ENCODE measurements around the gene PEMT.

PEMT gene

DNA sequence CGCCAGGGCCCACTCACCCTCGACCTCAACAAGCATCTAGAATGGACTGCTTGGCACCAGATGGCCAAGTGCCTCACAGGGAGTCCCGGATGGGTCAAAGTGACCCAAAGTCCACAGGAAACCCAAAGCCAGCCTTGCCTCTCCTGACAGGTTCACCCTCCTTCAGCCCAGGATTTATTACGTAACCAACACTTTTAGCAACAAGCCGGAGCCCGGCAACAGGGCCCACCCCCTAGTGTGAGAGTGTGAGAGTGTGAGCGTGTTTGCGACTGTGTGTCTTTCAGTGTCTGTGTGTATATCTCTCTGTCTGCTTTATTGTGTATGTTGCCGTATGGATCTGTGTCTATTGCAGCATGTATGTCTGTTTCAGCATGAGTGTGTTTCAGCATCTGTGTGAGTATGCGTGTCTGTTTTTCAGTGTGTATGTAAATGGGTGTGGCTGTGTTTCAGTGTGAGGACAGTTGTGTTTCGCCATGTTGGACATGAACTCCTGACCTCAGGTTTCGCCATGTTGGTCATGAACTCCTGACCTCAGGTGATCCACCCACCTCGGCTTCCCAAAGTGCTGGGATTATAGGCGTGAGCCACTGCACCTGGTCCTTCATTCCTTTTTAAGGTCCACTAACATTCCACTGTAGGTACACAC, 13.7 kb upstream of the PEMT start:
- no peak for DNase-seq

- DNase-seq: no peak
Observed at GRCh38 chr17:17603895-17604225, 12.4 kb upstream of the PEMT start.

GRCh38 chr17:17603178-17603894, 11.8 kb upstream of the PEMT start:
- DNase-seq: no peak

DNA sequence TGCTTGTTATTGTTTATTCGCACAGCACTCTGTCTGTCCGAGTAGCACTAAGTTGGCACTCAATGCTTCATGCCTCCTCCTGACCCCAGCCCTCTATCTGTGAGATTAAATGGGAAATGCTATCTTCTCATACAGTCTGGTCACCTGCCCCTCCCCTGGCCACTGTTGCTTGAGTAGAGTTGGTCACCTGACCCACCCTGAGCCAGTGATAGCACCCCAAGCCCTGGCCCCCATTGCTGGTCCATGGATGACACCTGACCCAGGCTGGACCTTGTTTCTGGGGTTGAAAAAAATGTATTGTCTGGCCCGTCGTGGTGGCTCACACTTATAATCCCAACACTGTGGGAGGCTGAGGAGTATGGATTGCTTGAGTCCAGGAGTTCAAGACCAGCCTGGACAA, 8.5 kb upstream of the PEMT start:
- no peak for DNase-seq

GRCh38 chr17:17598003-17598402, 6.5 kb upstream of the PEMT start:
- DNase-seq: no peak

DNA sequence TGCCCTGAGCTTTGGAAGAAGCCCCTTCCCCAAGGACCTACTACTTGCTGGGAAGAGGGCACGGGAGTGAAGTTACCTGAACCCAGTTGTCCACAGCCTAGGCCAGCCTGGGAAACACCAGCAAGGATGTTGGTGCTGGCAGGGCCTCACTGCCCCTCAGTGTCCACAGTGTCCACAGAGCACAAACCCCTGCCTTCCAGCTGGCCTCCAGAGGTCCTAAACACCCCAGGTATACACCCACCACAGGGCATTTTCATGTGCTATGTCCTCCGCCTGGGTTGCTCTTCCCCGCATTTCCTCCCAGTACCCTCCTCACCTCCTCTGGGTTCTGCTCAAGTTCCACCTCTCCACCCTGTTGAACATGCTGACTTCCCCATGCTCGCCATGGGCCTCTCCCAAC, 4.2 kb upstream of the PEMT start:
- DNase-seq: no peak

GRCh38 chr17:17593222-17593620, 1.7 kb upstream of the PEMT start:
- DNase-seq: no peak

DNA sequence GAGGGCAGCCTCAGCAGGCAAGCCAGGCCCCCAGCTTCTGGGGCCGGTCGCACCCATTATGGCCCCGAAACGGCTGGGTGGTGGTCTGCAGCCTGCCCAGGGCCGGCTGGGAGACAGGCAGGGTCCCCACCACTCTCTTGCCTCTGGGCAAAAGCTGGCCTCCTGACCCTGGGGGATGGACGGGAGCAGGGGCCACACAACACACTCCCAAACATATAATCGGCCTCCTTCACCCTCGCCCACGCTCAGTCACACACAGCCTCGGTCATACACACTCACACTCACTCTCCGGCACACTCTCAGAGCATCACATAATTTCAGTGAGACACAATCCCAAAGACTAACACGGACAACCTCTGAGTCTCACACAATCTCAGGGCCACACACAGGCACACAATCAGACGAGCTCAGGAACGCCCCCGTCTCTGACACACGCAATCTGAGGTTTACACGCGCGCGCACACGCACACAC, 589 bp downstream of the PEMT start:
- no peak for DNase-seq

DNA sequence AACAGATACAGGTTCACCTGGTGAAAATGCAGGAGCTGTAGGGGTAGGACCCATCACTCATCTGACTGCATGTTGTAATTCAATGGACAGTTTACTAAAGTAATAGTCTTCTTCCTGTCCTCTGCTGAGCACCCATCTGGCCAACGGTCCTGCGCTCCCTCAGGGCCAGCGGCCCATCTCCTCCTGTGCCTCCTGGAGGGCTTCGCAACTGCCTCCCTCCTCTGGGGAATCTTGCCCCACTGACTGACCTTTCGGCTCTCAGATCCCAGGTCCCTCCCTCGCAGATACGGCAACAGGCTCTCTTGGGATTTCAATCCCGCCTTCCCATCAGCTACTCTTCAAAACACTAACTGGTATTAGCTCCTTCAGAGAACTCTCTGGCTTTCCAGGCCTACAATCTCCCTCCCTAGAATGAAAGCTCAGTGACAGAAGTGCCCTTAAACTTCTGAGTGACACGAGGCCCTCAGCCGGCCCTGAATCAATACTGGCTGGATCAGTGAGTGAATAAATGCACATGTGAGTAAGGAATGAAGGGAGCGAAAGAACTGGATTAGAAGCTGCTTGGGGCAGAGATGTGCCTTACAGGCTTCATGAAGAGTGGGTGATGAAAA, 1.3 kb downstream of the PEMT start:
- no peak for DNase-seq

GRCh38 chr17:17587614-17588337, 3.7 kb downstream of the PEMT start:
- DNase-seq: no peak

DNA sequence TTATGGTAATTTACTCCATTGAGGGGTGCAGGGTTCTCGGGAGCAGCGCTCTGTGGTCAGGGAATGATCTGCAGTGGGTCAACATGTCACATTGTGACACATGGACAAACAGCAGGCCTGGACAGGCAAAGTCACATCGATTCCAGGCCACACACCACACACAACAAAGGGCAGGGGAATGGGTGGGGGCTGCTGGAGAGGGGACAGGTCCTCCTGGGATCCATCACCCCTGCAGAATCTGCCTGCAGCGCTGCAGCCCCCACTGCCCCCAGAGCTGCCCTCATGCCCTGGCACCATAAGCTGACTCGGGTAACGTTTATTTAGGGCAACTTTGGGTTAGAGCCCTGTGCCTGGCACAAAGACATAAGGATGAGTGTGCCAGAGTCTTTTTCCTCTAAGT, 9.1 kb downstream of the PEMT start:
- DNase-seq: no peak

- DNase-seq: no peak
Observed at GRCh38 chr17:17581509-17581908, 10.0 kb downstream of the PEMT start.

DNA sequence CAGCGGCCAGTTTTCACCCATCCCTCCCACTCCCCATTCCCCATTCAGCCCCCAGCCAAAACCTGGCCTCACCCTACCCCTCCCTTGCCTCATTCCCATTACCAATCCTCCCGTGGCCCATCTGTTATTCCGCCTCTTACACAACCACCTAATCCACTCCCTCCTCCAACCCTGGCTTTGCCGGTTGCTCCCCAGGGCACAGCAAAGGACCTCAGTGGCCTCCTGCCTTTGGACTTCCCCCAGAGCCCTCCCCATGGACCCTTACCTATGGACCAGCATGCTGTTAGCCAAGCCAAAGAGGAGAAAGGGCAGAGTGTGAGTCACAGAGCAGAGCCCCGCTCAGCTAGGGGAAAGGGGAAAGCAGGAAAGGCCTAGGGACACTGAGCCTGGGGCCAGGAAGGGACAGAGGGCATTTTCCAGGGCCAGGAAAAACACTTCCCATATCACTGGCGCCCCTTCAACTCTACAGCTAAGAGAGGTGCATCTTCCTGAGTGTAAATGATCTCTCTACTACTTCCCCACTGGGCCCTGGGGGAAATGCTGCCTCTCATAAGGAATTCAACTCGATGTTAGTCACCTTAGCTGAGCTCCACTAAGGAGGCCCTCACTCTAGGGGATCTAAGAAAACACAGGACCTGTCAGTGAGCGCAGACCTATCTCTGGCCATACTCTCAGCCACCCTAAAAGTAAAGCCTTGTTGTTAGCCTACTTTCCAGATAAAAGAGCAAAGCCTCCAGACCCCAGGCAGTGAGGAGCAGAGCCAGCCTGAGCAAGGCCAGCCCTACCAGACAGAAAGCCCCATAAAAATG, 10.6 kb downstream of the PEMT start:
- DNase-seq: no peak

DNA sequence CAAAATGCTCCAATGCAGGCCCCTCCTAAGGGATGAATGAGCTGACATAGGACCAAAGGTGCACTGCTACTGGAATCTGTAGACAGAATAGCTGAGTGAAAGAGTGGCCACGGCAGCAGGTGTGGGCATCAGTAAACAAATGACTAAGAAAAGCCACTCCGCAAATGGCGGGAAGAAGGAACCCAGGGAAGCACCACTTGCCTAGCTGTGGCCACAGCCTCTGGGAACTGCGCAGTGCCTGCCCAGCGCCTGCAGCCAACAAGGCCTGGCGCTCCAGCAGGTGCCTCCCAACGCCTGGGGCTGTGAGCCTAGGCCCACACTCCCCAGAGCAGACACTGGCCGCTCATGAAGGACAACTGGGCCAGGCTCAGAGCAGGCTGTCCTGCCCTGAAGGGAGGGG, 11.8 kb downstream of the PEMT start:
- DNase-seq: no peak

- DNase-seq: no peak
Observed at GRCh38 chr17:17577373-17577772, 14.1 kb downstream of the PEMT start.

DNA sequence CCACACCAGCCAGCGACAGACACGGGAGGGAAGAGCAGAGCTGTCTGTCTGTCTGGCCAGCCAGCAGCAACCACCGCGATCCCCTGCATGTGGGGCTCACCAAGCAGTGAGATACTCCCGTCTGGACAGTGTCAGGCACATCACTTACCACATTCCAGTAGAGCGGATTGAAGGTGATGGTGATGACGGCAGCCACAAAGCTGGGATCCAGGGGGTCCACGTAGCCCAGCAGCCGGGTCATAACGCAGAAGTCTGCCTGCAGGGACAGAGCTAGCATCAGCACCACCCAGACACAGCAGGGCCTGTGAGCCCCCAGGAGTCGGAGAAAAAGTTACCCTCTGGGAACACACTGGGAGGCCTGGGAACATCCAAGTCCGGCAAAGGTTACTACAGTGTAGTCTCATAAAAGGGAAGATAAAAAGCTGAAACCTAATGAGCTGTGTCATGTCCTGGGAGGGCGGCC, 14.7 kb downstream of the PEMT start:
- DNase-seq: no peak

GRCh38 chr17:17575360-17576251, 15.9 kb downstream of the PEMT start:
- DNase-seq: no peak

- DNase-seq: no peak
Observed at GRCh38 chr17:17573912-17574311, 17.6 kb downstream of the PEMT start.

DNA sequence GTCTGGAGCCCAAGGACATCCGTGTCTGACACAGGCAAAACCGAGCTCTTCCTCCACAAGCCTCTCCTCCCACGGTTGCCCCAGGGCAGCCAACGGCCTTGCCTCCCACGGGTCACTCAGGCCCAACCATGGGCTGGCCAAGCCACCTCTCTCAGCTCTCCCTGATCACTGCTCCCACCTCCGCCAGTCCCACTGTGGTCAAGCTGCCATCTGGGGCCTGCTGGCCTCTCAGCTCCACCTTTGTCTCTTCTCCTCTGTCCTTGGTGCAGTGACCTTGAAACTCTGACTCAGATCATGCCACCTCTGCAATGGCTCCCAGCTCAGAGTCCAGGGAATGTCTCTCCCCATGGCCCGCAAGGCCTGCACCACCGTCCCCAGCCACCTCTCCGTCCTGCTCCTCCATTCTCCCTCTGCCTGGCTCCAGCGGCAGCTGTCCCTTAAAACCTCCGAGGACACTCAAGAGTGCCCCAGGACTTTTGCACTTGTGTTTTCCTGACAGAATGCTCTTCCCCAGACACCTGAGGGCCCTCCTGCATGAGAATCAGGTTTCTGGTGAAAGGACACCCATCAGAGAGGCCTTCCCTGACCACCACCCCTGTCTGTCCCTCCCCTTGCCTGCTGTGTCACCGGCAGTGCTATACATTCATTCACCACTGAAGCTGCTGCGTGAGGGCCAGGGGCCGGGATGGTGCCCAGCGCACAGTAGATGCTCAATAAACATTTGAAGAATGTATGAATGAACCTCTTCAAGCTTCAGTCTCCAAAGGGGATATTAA, 19.3 kb downstream of the PEMT start:
- DNase-seq: no peak

GRCh38 chr17:17570798-17571716, 20.5 kb downstream of the PEMT start:
- no peak for DNase-seq
